PC-9 (cell line): Measurements from ENCODE around the gene PRKG2.

Experiments used
- EZH2 ChIP-seq: fragments of 200-600 bp; sonication (generic); IDR thresholded peaks from 2 replicates; pipeline ENCODE4 v1.8.0; 2017; ENCODE audit warnings: antibody characterized with exemption, low read depth
- TF ChIP-seq, protein P1 (sequence below): fragments of 200-600 bp; sonication (generic); conservative IDR thresholded peaks from 2 replicates; pipeline ENCODE4 v1.6.1; 2017; ENCODE audit warnings: mixed run types, antibody characterized with exemption, mild to moderate bottlenecking, moderate library complexity

DNA sequence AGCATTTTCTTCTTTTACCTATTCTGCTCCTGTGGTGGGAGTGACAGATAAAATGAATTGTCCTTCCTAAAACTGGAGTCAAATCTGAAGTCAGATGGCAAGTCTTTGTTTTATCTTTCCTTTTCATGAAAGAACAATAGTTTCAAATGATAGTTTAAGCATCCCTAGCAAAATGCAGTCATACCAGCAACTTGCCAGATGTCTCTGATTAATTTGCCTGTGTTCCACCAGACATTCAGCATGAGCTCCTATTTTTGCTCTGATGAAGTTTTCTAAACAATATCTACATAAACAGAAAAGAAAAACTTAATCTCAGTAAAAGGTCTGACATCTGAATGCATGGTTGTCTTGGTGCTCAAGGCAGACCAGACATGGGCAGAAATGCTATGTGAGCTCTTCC, 15.2 kb downstream of the PRKG2 start:
- TF ChIP-seq, protein P1, sequence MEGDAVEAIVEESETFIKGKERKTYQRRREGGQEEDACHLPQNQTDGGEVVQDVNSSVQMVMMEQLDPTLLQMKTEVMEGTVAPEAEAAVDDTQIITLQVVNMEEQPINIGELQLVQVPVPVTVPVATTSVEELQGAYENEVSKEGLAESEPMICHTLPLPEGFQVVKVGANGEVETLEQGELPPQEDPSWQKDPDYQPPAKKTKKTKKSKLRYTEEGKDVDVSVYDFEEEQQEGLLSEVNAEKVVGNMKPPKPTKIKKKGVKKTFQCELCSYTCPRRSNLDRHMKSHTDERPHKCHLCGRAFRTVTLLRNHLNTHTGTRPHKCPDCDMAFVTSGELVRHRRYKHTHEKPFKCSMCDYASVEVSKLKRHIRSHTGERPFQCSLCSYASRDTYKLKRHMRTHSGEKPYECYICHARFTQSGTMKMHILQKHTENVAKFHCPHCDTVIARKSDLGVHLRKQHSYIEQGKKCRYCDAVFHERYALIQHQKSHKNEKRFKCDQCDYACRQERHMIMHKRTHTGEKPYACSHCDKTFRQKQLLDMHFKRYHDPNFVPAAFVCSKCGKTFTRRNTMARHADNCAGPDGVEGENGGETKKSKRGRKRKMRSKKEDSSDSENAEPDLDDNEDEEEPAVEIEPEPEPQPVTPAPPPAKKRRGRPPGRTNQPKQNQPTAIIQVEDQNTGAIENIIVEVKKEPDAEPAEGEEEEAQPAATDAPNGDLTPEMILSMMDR = no peak
- TF ChIP-seq EZH2 = no peak
